Colonic mucosa (tissue), 4 donors: Measurements from ENCODE around the gene ZNF785. TPM values are rescaled to one million over a fixed set of nuclear protein-coding genes. Genes with fewer than 3 reads are reported as not detected.
A peak's percentile ranks its signal among the peaks of the same experiment; 100 is the strongest.

Source experiments
- DNase-seq: peaks from one replicate; pipeline ENCODE4 v3.0.0-alpha.2; 2020
- H3K27ac ChIP-seq: fragments of 200-600 bp; one replicate; pipeline ENCODE4 v1.8.0; 2021
- H3K27me3 ChIP-seq: fragments of 200-600 bp; one replicate; pipeline ENCODE4 v1.8.0; 2021
- H3K36me3 ChIP-seq: fragments of 200-600 bp; one replicate; pipeline ENCODE4 v1.8.0; 2021
- H3K4me1 ChIP-seq: fragments of 200-600 bp; one replicate; pipeline ENCODE4 v1.8.0; 2021; ENCODE audit warnings: mild to moderate bottlenecking
- H3K4me3 ChIP-seq: fragments of 200-600 bp; one replicate; pipeline ENCODE4 v1.8.0; 2021
- H3K9ac ChIP-seq, 2 donors: one replicate each; pipeline ENCODE4 v1.7.0; 2013; ENCODE audit warnings: control low read depth in 2 of 2, low read depth in 2 of 2, low read length in 2 of 2
- H3K9me3 ChIP-seq: fragments of 200-600 bp; one replicate; pipeline ENCODE4 v1.8.0; 2021
- intact Hi-C: fragments of 100-400 bp; cut with DNase I; formaldehyde crosslinking; loops from one replicate; pipeline ENCODE4 v1.14.1; 2022
- total RNA-seq, 2 donors: library from RNA; stranded (reverse); fragmentation: NEBNext Ultra II Directional in 1 of 2; extraction: Animal tissue kit (Norgen Biotek cat#: 25700) in 1 of 2; gene quantifications; one replicate each; pipeline ENCODE4 v1.2.1, GENCODE V29; 2021
- TF ChIP-seq, protein P1 (sequence below): fragments of 200-600 bp; IDR thresholded peaks from one replicate; pipeline ENCODE4 v1.8.0; 2022; ENCODE audit warnings: antibody characterized with exemption, mild to moderate bottlenecking
- donor health status: healthy.
- donor health status: DM: no; HTN: no; CAD: no.
- donor health status: DM: no; HTN: no; CAD: no.

Gene ZNF785
- total RNA-seq, 2 donors from 2014 or later, result 12.7 to 13.3 TPM

DNA sequence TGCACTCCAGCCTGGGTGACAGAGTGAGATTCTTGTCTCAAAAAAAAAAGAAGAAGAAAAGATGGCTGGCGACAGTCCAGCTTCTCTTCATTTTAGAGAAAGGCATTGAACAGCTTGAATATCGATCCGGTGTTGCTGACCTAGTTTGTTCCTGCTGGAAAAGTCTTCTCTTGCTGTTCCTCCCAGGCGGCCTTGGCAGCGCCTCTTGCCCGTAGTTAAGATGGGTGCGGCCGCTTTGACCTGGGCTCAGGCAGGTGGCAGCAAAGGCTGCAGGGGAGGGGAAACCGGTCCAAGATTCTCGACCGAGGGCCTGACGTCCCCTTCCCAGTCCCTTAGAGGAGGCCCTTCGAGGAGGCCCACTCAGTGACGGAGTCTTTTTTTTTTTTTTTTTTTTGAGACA lies 23.5 kb downstream of the ZNF785 start:
- no peaks in the 10 kb centered on the region for H3K27me3 ChIP-seq
- TF ChIP-seq, protein P1, sequence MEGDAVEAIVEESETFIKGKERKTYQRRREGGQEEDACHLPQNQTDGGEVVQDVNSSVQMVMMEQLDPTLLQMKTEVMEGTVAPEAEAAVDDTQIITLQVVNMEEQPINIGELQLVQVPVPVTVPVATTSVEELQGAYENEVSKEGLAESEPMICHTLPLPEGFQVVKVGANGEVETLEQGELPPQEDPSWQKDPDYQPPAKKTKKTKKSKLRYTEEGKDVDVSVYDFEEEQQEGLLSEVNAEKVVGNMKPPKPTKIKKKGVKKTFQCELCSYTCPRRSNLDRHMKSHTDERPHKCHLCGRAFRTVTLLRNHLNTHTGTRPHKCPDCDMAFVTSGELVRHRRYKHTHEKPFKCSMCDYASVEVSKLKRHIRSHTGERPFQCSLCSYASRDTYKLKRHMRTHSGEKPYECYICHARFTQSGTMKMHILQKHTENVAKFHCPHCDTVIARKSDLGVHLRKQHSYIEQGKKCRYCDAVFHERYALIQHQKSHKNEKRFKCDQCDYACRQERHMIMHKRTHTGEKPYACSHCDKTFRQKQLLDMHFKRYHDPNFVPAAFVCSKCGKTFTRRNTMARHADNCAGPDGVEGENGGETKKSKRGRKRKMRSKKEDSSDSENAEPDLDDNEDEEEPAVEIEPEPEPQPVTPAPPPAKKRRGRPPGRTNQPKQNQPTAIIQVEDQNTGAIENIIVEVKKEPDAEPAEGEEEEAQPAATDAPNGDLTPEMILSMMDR, result no peak
- no peaks in the 10 kb centered on the region for H3K9me3 ChIP-seq
- intact Hi-C loops, result no loop called here
- H3K27ac ChIP-seq, result peak overlapping the region; percentile 67
- peak; percentile 66 for DNase-seq
- peaks cover 5% of the 10 kb centered on the region for H3K4me1 ChIP-seq
- peak overlapping the region; percentile 40 for H3K4me3 ChIP-seq
- peak overlapping the region; percentile 44 to 68 for H3K9ac ChIP-seq
- H3K36me3 ChIP-seq, result no peaks in the 10 kb centered on the region

DNA sequence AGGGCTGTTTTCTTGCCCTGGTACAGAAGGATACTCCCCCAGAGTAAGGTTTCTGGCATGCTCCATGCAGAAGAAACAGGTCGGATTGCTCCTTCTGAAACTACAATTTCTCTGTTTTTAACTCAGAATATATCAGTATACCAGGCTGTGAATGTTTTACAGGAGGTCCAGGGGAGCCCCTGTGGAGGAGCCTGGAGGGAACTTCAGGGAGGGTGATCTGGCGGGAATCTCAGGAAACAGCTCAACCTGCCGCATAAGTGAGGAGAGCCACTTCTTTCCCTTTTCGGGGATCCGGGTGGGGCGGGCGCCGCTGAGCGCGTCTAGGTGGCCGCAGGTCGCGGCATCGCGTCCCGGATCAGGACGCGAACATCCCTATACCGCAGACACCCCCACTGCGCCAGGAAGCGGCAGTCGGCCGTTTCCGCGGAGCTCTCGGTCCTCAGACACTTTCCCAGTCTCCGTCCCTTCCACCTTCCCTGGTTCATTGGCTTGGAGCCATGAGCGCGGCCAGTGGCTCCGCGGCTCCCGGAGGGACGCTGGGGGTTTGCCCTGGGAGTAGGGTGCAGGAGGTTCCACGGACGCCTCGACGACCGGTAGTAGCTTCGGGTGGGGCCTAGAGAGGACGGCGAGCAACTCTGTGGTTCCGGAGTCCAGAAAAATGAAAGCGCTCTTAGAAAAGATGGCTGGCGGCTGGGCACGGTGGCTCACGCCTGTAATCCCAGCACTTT lies 24.2 kb downstream of the ZNF785 start:
- Histone ChIP-seq H3K4me3 (peak overlapping the region; percentile 40), H3K27me3 (no peaks in the 10 kb centered on the region), H3K9ac (peak overlapping the region; percentile 44 to 68), H3K9me3 (no peaks in the 10 kb centered on the region), H3K36me3 (no peaks in the 10 kb centered on the region), H3K4me1 (peaks cover 11% of the 10 kb centered on the region), H3K27ac (peak overlapping the region; percentile 67)
- TF ChIP-seq, protein P1, result no peak
- DNase-seq, result peak; percentile 53
- intact Hi-C loops, result no loop called here

DNA sequence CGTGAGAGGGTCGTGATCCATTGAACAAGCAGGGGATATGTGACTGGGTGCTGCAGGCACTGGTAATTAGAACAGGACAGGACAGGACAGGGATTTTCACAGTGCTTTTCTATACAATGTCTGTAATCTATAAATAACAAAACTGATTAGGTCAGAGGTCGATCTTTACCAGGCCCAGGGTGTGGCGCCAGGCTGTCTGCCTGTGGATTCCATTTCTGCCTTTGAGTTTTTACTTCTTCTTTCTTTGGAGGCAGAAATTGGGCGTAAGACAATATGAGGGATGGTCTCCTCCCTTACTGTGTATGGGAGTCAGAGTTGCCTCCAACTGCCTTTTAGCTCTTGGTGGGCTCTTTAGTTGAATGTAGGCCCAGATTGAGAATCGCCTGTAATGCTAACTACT lies 25.8 kb downstream of the ZNF785 start:
- TF ChIP-seq, protein P1, result no peak
- Histone ChIP-seq H3K4me1 (peaks cover 11% of the 10 kb centered on the region), H3K27me3 (no peaks in the 10 kb centered on the region), H3K9ac (peak overlapping the region in 1 of 2 donors; percentile 12), H3K9me3 (no peaks in the 10 kb centered on the region), H3K36me3 (no peaks in the 10 kb centered on the region), H3K27ac (no peak overlapping the region), H3K4me3 (no peak overlapping the region)
- no peak for DNase-seq
- intact Hi-C loops, result no loop called here

DNA sequence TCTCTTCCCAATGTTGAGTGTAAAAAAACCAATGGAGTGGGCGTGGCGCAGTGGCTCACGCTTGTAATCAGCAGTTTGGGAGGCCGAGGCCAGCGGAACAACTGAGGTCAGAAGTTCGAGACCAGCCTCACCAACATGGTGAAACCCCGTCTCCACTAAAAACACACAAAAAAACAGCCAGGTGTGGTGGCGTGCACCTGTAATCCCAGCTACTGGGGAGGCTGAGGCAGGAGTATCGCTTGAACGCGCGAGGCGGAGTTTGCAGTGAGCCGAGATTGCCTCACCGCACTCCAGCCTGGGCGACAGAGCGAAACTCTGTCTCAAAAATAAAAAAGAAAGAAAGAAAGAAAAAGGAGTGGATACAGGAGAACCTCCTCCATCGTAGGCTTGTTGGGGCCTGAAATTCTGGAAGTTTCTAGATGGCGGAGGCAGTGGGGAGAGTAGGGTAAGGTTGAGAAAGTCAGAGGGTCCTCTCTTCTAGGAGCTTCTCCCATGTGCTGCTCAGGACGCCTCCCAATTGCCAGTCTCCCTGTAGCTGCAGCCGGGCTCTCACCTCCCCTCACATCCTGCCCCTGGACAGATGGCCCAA lies 26.6 kb downstream of the ZNF785 start:
- TF ChIP-seq, protein P1, result no peak
- Histone ChIP-seq H3K27ac (peak overlapping the region; percentile 87), H3K9ac (peak overlapping the region in 1 of 2 donors; percentile 66), H3K36me3 (no peaks in the 10 kb centered on the region), H3K27me3 (no peaks in the 10 kb centered on the region), H3K9me3 (no peaks in the 10 kb centered on the region), H3K4me1 (peaks cover 11% of the 10 kb centered on the region), H3K4me3 (peak overlapping the region; percentile 29)
- DNase-seq, result no peak
- intact Hi-C loops, result no loop called here

DNA sequence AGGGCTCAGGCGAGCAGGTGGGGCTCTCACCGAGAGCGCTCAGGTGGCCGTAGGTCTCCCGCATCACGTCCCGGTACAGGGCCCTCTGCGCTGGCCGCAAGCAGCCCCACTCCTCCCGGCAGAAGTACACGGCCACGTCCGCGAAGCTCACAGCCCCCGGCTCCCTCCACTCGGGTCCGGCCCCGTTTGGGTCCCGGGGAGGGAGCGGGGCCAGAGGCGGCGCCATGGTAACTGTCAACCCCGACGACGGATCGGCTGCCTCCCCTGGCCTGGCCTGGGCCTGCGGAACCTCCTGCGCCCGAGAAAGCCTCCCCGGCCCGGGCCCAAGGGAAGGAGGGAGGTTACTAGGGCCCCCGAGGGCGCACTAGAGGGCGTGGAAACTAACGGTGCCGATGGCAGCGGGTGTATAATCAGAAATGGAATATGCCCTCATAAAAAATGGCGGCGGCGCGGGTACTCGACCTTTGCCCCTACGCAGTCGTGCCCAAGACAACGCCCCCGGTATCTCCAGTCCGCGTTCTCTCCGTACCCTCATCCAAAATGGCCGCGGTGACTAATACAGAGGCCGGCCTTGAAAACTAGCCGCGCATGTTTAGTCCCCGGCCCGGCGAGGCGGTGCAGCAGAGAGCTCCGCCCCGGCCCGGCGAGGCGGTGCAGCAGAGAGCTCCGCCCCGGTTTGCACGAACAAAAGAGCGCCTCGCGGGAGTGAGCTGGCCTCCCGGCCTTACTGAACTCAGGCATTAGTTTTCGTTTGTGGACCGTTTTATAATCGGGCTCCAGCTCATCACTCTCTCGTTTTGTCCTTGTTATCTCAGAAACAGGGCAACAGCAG lies 27.3 kb downstream of the ZNF785 start, which contains the start of gene ZNF764:
ZNF764 (minus strand) TSS at position 418 of the 832 bp plus-strand sequence; CDS start at position 226, 192 bp downstream.
- intact Hi-C loops, result no loop called here
- Histone ChIP-seq H3K9ac (peak within 1 kb of the TSS; percentile 91 to 98), H3K36me3 (no peaks in the 10 kb centered on the region), H3K9me3 (no peaks in the 10 kb centered on the region), H3K27me3 (no peaks in the 10 kb centered on the region), H3K4me1 (peaks cover 11% of the 10 kb centered on the region), H3K4me3 (peak within 1 kb of the TSS; percentile 79), H3K27ac (peak within 1 kb of the TSS; percentile 87)
- TF ChIP-seq, protein P1, result no peak
- peak; percentile 99 for DNase-seq
